ENCODE data around the gene ZNF761. TPM values are rescaled to one million over a fixed set of nuclear protein-coding genes. Genes with fewer than 3 reads are reported as not detected.
"Not testable (repeated sequence)": the region's sequence is repeated elsewhere in the genome, so short reads cannot be mapped to it uniquely, and the experiment has no call there.

ZNF761 gene
- total RNA-seq, 1 donor from 2014 or later, result 22.1 TPM

DNA sequence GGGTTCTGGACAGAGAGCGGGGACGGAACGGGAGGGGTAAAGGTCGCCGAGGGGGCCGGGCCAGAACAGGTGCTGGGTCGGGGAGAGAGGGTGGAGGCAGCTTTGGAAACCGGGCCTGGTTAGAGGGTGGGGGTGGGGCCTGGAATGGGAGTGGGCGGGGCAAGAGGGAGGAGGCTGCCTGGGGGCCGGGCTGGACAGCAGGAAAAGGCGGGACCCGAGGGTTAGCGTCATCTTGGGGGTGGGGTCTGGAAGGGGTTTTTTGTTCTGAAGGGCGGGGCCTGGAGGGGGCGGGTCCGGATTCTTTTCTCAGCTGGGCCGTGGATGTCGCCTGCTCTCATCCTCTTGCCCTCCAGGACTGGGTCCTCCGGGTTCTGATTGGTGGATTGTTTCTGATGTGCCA is 31.5 kb downstream of the ZNF761 start:
- TF ChIP-seq EZH2 (IDR thresholded peaks at IDR 0.05), result no peak
- no peak for TF ChIP-seq EZH2phosphoT487 (IDR thresholded peaks at IDR 0.05)
- TF ChIP-seq, protein P1, sequence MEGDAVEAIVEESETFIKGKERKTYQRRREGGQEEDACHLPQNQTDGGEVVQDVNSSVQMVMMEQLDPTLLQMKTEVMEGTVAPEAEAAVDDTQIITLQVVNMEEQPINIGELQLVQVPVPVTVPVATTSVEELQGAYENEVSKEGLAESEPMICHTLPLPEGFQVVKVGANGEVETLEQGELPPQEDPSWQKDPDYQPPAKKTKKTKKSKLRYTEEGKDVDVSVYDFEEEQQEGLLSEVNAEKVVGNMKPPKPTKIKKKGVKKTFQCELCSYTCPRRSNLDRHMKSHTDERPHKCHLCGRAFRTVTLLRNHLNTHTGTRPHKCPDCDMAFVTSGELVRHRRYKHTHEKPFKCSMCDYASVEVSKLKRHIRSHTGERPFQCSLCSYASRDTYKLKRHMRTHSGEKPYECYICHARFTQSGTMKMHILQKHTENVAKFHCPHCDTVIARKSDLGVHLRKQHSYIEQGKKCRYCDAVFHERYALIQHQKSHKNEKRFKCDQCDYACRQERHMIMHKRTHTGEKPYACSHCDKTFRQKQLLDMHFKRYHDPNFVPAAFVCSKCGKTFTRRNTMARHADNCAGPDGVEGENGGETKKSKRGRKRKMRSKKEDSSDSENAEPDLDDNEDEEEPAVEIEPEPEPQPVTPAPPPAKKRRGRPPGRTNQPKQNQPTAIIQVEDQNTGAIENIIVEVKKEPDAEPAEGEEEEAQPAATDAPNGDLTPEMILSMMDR (IDR thresholded peaks at IDR 0.05), result no peak
- Histone ChIP-seq H3K4me3 (peak overlapping the region; percentile 26), H3F3A (ENCODE audit: low read depth) (peaks cover 16% of the 10 kb centered on the region), H3K79me2 (ENCODE audit: low read depth) (no peaks in the 10 kb centered on the region), H3K4me1 (no peaks in the 10 kb centered on the region), H3K9me3 (ENCODE audit: low read depth) (peaks cover under 1% of the 10 kb centered on the region), H3K9ac (no peak overlapping the region), H3K27ac (peak overlapping the region; percentile 13), H2AFZ (replicated peaks) (peak overlapping the region; percentile 50), H4K20me1 (ENCODE audit: low read depth) (no peaks in the 10 kb centered on the region), H3K4me2 (peak overlapping the region; percentile 31), H3K36me3 (no peaks in the 10 kb centered on the region), H3K27me3 (no peaks in the 10 kb centered on the region)
- Mint-ChIP-seq H3K36me3 (peaks cover 12% of the 10 kb centered on the region), H3K4me1 (peaks cover 2% of the 10 kb centered on the region), H3K27ac (no peak overlapping the region), H3K27me3 (ENCODE audit: insufficient read depth, low read depth) (peaks cover 4% of the 10 kb centered on the region), H3K9me3 (peaks cover 31% of the 10 kb centered on the region), H3K4me3 (no peak overlapping the region)
- peak; percentile 82 for DNase-seq (ENCODE audit: low spot score)

DNA sequence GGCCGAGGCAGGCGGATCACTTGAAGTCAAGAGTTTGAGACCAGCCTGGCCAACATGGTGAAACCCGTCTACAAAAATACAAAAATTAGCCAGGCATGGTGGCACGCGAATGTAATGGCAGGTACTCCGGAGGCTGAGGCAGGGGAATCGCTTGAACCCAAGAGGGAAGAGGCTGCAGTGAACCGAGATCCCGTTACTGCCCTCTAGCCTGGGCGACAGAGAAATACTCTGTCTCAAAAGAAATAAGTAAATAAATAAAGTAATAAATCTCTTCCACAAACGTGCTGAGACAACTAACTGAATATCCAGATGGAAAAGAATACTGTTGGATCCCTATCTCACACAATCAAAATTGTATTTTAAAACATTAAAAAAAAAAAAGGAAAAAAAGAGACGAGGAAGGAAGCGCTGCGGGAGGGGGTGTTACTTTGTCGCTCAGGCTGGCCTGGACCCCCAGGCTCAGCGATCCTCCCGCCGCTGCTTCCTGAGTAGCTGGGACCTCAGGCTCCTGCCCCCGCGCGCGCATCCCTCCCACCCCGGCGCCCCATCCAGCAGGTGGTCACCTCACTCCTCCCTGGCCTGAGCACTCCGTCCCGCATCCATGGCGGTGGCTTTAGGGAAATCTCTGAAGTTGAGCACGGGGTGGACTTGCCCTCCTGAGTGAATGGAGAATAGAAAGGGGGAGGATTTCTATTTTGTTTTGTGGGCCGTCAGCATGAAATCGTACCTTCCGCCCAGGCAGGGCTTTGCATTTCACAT is 35.1 kb downstream of the ZNF761 start:
- peaks cover 27% of the 10 kb centered on the region for H3F3A ChIP-seq (ENCODE audit: low read depth)
- H3K79me2 ChIP-seq (ENCODE audit: low read depth), result peaks cover 3% of the 10 kb centered on the region
- peak overlapping the region; percentile 87 for H2AFZ ChIP-seq (replicated peaks)
- no peak for TF ChIP-seq EZH2 (IDR thresholded peaks at IDR 0.05)
- TF ChIP-seq, protein P1 (IDR thresholded peaks at IDR 0.05), result peak; percentile 23
- H3K4me3 ChIP-seq, result peak overlapping the region; percentile 98
- Mint-ChIP-seq H3K4me3 (peak overlapping the region; percentile 98), H3K27me3 (ENCODE audit: insufficient read depth, low read depth) (peaks cover 4% of the 10 kb centered on the region), H3K27ac (no peak overlapping the region), H3K4me1 (peaks cover 12% of the 10 kb centered on the region), H3K36me3 (peaks cover 12% of the 10 kb centered on the region), H3K9me3 (peaks cover 18% of the 10 kb centered on the region)
- DNase-seq (ENCODE audit: low spot score), result peak; percentile 7
- no peak overlapping the region for H3K9ac ChIP-seq
- H3K27ac ChIP-seq, result no peak overlapping the region
- no peaks in the 10 kb centered on the region for H3K27me3 ChIP-seq
- H3K36me3 ChIP-seq, result no peaks in the 10 kb centered on the region
- no peaks in the 10 kb centered on the region for H3K9me3 ChIP-seq (ENCODE audit: low read depth)
- no peaks in the 10 kb centered on the region for H4K20me1 ChIP-seq (ENCODE audit: low read depth)
- no peaks in the 10 kb centered on the region for H3K4me1 ChIP-seq
- peak overlapping the region; percentile 95 for H3K4me2 ChIP-seq

DNA sequence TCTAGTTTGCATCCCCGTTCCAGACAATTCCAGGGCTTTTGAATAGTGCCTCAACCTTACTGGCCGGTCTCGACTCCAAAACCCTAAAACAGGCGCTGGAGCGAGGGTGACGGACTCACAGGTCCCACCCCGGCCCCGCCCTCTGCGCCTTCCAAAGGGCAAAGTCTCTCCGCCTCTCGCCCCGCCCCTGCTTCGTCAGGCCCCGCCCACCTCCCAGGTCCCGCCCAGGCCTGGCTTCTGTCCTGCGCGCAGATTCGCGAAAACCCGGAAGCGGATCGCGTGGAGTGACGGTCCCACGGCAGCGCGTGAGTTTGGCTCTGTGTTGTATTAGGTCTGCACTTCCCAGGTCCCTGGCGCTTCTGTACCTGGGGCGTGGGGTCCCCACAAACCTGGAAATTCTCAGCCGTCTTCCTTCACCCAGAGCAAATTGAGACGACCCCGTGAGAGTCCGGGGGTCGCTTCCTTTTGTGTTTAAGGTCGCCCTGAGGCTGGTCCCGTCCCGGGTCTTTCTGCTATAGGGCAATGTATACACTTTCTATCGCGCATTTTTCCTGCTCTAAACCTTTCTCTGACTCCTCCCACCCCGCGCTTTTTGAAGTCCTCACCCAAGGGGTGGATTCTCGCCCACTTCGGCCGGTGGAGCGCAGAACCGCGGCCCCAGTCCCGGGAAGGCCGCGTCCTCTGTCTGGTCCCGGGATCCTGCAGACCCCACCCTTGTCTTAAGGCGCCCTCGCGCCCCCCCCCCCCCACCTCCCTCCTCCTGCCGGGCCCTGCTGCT is 35.9 kb downstream of the ZNF761 start, which contains the start of gene ZNF813:
Gene ZNF813 (plus strand): TSS at position 249 of the 778 bp plus-strand sequence. CDS start 16,090 bp downstream, outside the sequence.
- TF ChIP-seq EZH2phosphoT487 (IDR thresholded peaks at IDR 0.05), result no peak
- TF ChIP-seq, protein P1 (IDR thresholded peaks at IDR 0.05), result no peak
- TF ChIP-seq EZH2 (IDR thresholded peaks at IDR 0.05), result no peak
- Mint-ChIP-seq H3K27ac (peak within 1 kb of the TSS; percentile 60), H3K36me3 (peaks cover 15% of the 10 kb centered on the region), H3K9me3 (peaks cover 20% of the 10 kb centered on the region), H3K27me3 (ENCODE audit: insufficient read depth, low read depth) (peaks cover 4% of the 10 kb centered on the region), H3K4me1 (peaks cover 12% of the 10 kb centered on the region), H3K4me3 (peak within 1 kb of the TSS; percentile 98)
- Histone ChIP-seq H3K36me3 (no peaks in the 10 kb centered on the region), H3K4me1 (no peaks in the 10 kb centered on the region), H4K20me1 (ENCODE audit: low read depth) (no peaks in the 10 kb centered on the region), H3F3A (ENCODE audit: low read depth) (peaks cover 26% of the 10 kb centered on the region), H3K4me3 (peak within 1 kb of the TSS; percentile 98), H3K9ac (peak within 1 kb of the TSS; percentile 37), H3K79me2 (ENCODE audit: low read depth) (peaks cover 10% of the 10 kb centered on the region), H3K4me2 (peak within 1 kb of the TSS; percentile 95), H3K27me3 (no peaks in the 10 kb centered on the region), H3K27ac (no peak within 1 kb of the TSS), H3K9me3 (ENCODE audit: low read depth) (no peaks in the 10 kb centered on the region), H2AFZ (replicated peaks) (peak within 1 kb of the TSS; percentile 87)
- peak; percentile 97 for DNase-seq (ENCODE audit: low spot score)

DNA sequence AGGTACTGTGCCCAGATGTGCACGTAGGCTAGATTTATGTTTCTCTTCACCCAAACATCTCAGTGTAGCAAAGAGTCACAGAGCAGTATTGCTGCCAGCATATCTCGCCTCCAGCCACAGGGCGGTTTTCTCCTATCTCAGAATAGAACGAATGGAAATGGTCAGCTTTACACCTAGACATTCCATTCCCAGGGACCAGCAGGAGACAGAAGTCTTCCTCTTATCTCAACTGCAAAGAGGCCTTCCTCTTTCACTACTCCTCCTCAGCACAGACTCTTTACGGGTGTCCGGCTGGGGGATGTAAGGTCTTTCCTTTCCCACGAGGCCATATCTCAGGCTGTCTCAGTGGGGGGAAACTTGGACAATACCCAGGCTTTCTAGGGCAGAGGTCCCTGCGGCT is 36.8 kb downstream of the ZNF761 start:
- peak; percentile 18 for DNase-seq (ENCODE audit: low spot score)
- Histone ChIP-seq H3K4me3 (peak overlapping the region; percentile 98), H3K79me2 (ENCODE audit: low read depth) (peaks cover 20% of the 10 kb centered on the region), H3K4me2 (peak overlapping the region; percentile 95), H2AFZ (replicated peaks) (peak overlapping the region; percentile 3), H3F3A (ENCODE audit: low read depth) (peaks cover 19% of the 10 kb centered on the region)
- H4K20me1 ChIP-seq (ENCODE audit: low read depth); H3K36me3 ChIP-seq; H3K9me3 ChIP-seq (ENCODE audit: low read depth); H3K4me1 ChIP-seq; H3K27me3 Mint-ChIP-seq (ENCODE audit: insufficient read depth, low read depth); H3K27me3 ChIP-seq; H3K27ac ChIP-seq; H3K9ac ChIP-seq: not testable (repeated sequence)
- peaks cover 11% of the 10 kb centered on the region for H3K36me3 Mint-ChIP-seq
- peak overlapping the region; percentile 98 for H3K4me3 Mint-ChIP-seq
- peaks cover 19% of the 10 kb centered on the region for H3K9me3 Mint-ChIP-seq
- H3K27ac Mint-ChIP-seq, result peak overlapping the region; percentile 46
- peaks cover 12% of the 10 kb centered on the region for H3K4me1 Mint-ChIP-seq
